Right lobe of liver (tissue), 4 donors: ENCODE data around the gene ADGRD1.

Experiments used
- POLR2A ChIP-seq: fragments of 450-650 bp; IDR thresholded peaks from one replicate; pipeline ENCODE4 v1.6.1; 2017; ENCODE audit warnings: antibody characterized with exemption, mild to moderate bottlenecking
- TF ChIP-seq, protein P1 (sequence below), 4 donors: fragments of 200-600 bp in 3 of 4; fragments of 450-650 bp in 1 of 4; IDR thresholded peaks; one replicate each; pipeline versions ENCODE4 v1.5.1 to v1.8.0; 2016 to 2022; ENCODE audit warnings: antibody characterized with exemption in 4 of 4, mild to moderate bottlenecking in 2 of 4
- donor health status: DM: no; HTN: no; CAD: no.
- donor health status: DM: no; HTN: no; CAD: no.
- donor health status: DM: no; HTN: yes; CAD: no.

DNA sequence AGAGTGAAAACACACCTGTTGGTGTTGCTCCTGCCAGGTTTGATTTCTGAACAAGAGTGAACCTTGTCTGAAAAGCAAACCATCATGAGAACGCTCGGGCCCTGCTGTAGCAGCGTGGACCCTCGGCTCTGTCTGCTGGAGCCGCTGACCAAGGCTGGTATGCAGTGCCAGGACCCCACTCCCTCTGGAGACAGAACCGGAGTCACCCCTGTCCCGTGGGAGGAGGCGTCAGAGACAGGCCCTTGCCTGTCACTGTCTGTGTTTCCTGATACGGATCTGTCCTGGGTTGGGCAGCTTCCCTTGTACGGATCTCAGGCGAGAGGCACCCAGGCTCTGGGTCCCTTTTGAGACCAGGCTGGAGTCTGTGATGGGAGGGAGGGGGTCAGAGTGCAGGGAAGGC lies 111.6 kb downstream of the ADGRD1 start:
- TF ChIP-seq, protein P1, sequence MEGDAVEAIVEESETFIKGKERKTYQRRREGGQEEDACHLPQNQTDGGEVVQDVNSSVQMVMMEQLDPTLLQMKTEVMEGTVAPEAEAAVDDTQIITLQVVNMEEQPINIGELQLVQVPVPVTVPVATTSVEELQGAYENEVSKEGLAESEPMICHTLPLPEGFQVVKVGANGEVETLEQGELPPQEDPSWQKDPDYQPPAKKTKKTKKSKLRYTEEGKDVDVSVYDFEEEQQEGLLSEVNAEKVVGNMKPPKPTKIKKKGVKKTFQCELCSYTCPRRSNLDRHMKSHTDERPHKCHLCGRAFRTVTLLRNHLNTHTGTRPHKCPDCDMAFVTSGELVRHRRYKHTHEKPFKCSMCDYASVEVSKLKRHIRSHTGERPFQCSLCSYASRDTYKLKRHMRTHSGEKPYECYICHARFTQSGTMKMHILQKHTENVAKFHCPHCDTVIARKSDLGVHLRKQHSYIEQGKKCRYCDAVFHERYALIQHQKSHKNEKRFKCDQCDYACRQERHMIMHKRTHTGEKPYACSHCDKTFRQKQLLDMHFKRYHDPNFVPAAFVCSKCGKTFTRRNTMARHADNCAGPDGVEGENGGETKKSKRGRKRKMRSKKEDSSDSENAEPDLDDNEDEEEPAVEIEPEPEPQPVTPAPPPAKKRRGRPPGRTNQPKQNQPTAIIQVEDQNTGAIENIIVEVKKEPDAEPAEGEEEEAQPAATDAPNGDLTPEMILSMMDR (IDR thresholded peaks at IDR 0.05) = no peak
- TF ChIP-seq POLR2A = no peak
